Trophoblast cell (in vitro differentiated cells and primary cell): ENCODE measurements around the gene EBF3.

ENCODE experiments used
- DNase-seq, 2 donors: peaks; one replicate each; pipeline ENCODE4 v3.0.0-alpha.2; 2016
- H2AFZ ChIP-seq: 2 replicates; pipeline ENCODE4 v1.6.1; 2013; ENCODE audit warnings: low read length, moderate library complexity, mild to moderate bottlenecking; ENCODE audit not compliant: insufficient read depth, poor library complexity
- H2AK5ac ChIP-seq: 2 replicates; pipeline ENCODE4 v1.6.1; 2013; ENCODE audit warnings: mild to moderate bottlenecking, low read length
- H2BK120ac ChIP-seq: 2 replicates; pipeline ENCODE4 v1.6.1; 2013; ENCODE audit warnings: low read length, mild to moderate bottlenecking, moderate library complexity; ENCODE audit not compliant: insufficient read depth, poor library complexity
- H2BK12ac ChIP-seq: 2 replicates; pipeline ENCODE4 v1.6.1; 2013; ENCODE audit warnings: mild to moderate bottlenecking, low read length, moderate library complexity
- H2BK5ac ChIP-seq: 2 replicates; pipeline ENCODE4 v1.6.1; 2013; ENCODE audit warnings: low read length, low read depth, moderate library complexity, mild to moderate bottlenecking; ENCODE audit not compliant: poor library complexity
- H3K14ac ChIP-seq: 2 replicates; pipeline ENCODE4 v1.6.1; 2013; ENCODE audit warnings: mild to moderate bottlenecking, low read length
- H3K18ac ChIP-seq: 2 replicates; pipeline ENCODE4 v1.6.1; 2013; ENCODE audit warnings: mild to moderate bottlenecking, low read length
- H3K23ac ChIP-seq: 2 replicates; pipeline ENCODE4 v1.6.1; 2013; ENCODE audit warnings: low read length
- H3K27ac ChIP-seq: 2 replicates; pipeline ENCODE4 v1.5.1; 2013; ENCODE audit warnings: low read depth, mild to moderate bottlenecking, inconsistent platforms, low read length, moderate library complexity
- H3K27me3 ChIP-seq: 2 replicates; pipeline ENCODE4 v1.6.1; 2013; ENCODE audit warnings: inconsistent platforms, mild to moderate bottlenecking, low read length, moderate library complexity; ENCODE audit not compliant: insufficient read depth
- H3K36me3 ChIP-seq, 2 experiments: 1 replicate in 1 of 2; 2 replicates in 1 of 2; pipeline ENCODE4 v1.6.1; 2013; ENCODE audit warnings: low read length in 2 of 2, mild to moderate bottlenecking in 2 of 2, moderate library complexity in 1 of 2; ENCODE audit not compliant: insufficient read depth in 2 of 2, control insufficient read depth in 1 of 2
- H3K4ac ChIP-seq: 2 replicates; pipeline ENCODE4 v1.6.1; 2013; ENCODE audit warnings: low read depth, mild to moderate bottlenecking, low read length, moderate library complexity
- H3K4me1 ChIP-seq, 2 experiments: 1 replicate in 1 of 2; 2 replicates in 1 of 2; pipeline ENCODE4 v1.6.1; 2013; ENCODE audit warnings: low read length in 2 of 2, mild to moderate bottlenecking in 2 of 2, moderate library complexity in 1 of 2; ENCODE audit not compliant: insufficient read depth in 2 of 2, control insufficient read depth in 1 of 2
- H3K4me2 ChIP-seq: 2 replicates; pipeline ENCODE4 v1.6.1; 2013; ENCODE audit warnings: inconsistent platforms, mild to moderate bottlenecking, low read length, moderate library complexity
- H3K4me3 ChIP-seq: 2 replicates; pipeline ENCODE4 v1.5.1; 2013; ENCODE audit warnings: mild to moderate bottlenecking, low read depth, low read length, inconsistent platforms
- H3K79me1 ChIP-seq: one replicate; pipeline ENCODE4 v1.6.1; 2013; ENCODE audit warnings: low read length
- H3K79me2 ChIP-seq: 2 replicates; pipeline ENCODE4 v1.6.1; 2013; ENCODE audit warnings: low read length, mild to moderate bottlenecking; ENCODE audit not compliant: control insufficient read depth, insufficient read depth, poor library complexity
- H3K9ac ChIP-seq: 2 replicates; pipeline ENCODE4 v1.6.1; 2013; ENCODE audit warnings: mild to moderate bottlenecking, low read length
- H3K9me3 ChIP-seq: 2 replicates; pipeline ENCODE4 v1.6.1; 2013; ENCODE audit warnings: low read depth, mild to moderate bottlenecking, control low read depth, inconsistent platforms, low read length; ENCODE audit not compliant: insufficient read depth
- H4K12ac ChIP-seq: 2 replicates; pipeline ENCODE4 v1.6.1; 2013; ENCODE audit warnings: low read depth, mild to moderate bottlenecking, low read length, moderate library complexity
- H4K8ac ChIP-seq: 2 replicates; pipeline ENCODE4 v1.6.1; 2013; ENCODE audit warnings: low read depth, mild to moderate bottlenecking, low read length, moderate library complexity
- H4K91ac ChIP-seq: one replicate; pipeline ENCODE4 v1.6.1; 2013; ENCODE audit warnings: low read depth, mild to moderate bottlenecking, low read length, moderate library complexity
- WGBS: extraction: QIAGEN DNeasy Blood & Tissue Kit; methylation state at CpG from one replicate; pipeline ENCODE4 v1.1.7; 2013; ENCODE audit warnings: missing lambda C conversion rate; ENCODE audit not compliant: insufficient read length, insufficient coverage; ENCODE audit errors: extremely low coverage; 5-methylcytosine and 5-hydroxymethylcytosine counted together

EBF3 gene

DNA sequence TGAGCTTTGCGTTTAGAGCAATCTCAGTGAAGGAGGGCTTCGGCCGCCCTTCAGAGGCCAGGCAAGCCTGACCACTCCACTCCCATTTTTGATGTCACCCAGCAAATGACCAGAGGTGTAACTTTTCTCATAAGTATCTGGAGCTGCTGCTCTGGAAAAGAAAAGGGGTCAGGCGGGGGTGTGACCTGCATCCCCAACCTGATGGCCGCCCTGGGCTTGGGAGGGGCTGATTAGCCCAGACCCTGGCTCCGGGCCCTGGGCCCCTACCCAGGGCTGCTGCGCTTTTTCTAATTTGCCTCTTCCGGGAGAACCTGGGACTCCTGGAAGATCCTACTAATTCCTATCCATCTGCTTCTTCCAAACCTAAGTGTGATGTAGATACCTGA lies 9.6 kb upstream of the EBF3 start:
- H2BK5ac ChIP-seq: no peak overlapping the region
- no peak overlapping the region for H3K23ac ChIP-seq
- H2BK12ac ChIP-seq: no peak overlapping the region
- WGBS: no CpG with 5 or more reads among the region's 8 CpGs
- H3K18ac ChIP-seq: no peak overlapping the region
- no peak overlapping the region for H3K4me2 ChIP-seq
- H2AK5ac ChIP-seq: no peak overlapping the region
- H3K4me3 ChIP-seq: no peak overlapping the region
- H4K91ac ChIP-seq: no peak overlapping the region
- H3K4ac ChIP-seq: no peak overlapping the region
- H3K79me1 ChIP-seq: no peaks in the 10 kb centered on the region
- DNase-seq: no peak
- H2BK120ac ChIP-seq: no peak overlapping the region
- H3K4me1 ChIP-seq: peaks cover 7% of the 10 kb centered on the region in 2 experiments
- no peak overlapping the region for H4K12ac ChIP-seq
- H4K8ac ChIP-seq: no peak overlapping the region
- H3K27ac ChIP-seq: no peak overlapping the region
- no peak overlapping the region for H2AFZ ChIP-seq
- H3K14ac ChIP-seq: no peak overlapping the region
- H3K9me3 ChIP-seq: peaks cover 7% of the 10 kb centered on the region
- peaks cover 49% of the 10 kb centered on the region for H3K27me3 ChIP-seq
- no peak overlapping the region for H3K9ac ChIP-seq
- no peaks in the 10 kb centered on the region for H3K36me3 ChIP-seq
- H3K79me2 ChIP-seq: no peaks in the 10 kb centered on the region

DNA sequence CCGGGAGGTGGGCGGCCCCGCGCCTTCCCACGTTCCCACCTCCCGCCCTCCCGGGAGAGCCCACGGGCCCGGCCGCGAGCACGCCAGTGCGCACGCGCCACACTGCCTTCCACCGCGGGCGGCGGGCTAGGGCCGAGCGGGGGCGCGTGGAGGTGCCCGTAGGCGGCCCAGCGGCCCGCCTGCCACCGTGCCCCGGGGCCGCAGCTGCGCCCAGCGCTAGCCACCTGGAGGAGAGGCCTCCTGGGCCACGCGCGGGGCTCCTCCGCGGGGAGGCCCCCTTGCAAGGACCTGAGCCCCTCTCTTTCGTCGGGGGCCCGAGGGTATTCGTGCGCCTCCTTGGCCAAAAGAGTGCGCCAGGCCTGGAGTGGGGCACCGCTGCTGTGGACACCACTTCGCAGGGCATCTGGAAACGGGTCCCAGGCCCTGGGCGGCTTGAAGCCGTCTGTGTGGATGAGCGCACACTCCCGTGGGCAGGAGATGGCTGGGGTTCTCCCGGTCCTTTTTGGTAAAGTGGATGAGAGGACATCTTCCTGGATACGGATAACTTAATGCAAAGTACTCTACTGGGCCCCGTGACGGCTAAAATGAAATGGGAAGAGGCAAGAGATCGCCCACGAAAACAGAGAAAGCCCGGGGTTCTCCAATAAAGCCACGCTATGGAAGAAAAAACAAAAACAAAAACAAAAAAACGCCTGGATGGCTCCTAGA lies 9.0 kb upstream of the EBF3 start:
- Histone ChIP-seq H3K27me3 (peaks cover 55% of the 10 kb centered on the region), H4K8ac (no peak overlapping the region), H3K23ac (no peak overlapping the region), H2BK12ac (no peak overlapping the region), H3K36me3 (no peaks in the 10 kb centered on the region), H4K91ac (no peak overlapping the region), H2BK120ac (no peak overlapping the region), H3K9me3 (peaks cover 7% of the 10 kb centered on the region), H3K4ac (no peak overlapping the region), H2BK5ac (no peak overlapping the region), H3K27ac (no peak overlapping the region), H3K79me2 (no peaks in the 10 kb centered on the region), H4K12ac (no peak overlapping the region), H3K79me1 (no peaks in the 10 kb centered on the region), H2AK5ac (no peak overlapping the region), H2AFZ (no peak overlapping the region), H3K4me2 (peak overlapping the region; percentile 18), H3K14ac (no peak overlapping the region), H3K9ac (no peak overlapping the region), H3K18ac (no peak overlapping the region), H3K4me3 (no peak overlapping the region), H3K4me1 (peaks cover 7 to 9% of the 10 kb centered on the region in 2 experiments)
- no peak for DNase-seq
- WGBS: no CpG with 5 or more reads among the region's 59 CpGs

DNA sequence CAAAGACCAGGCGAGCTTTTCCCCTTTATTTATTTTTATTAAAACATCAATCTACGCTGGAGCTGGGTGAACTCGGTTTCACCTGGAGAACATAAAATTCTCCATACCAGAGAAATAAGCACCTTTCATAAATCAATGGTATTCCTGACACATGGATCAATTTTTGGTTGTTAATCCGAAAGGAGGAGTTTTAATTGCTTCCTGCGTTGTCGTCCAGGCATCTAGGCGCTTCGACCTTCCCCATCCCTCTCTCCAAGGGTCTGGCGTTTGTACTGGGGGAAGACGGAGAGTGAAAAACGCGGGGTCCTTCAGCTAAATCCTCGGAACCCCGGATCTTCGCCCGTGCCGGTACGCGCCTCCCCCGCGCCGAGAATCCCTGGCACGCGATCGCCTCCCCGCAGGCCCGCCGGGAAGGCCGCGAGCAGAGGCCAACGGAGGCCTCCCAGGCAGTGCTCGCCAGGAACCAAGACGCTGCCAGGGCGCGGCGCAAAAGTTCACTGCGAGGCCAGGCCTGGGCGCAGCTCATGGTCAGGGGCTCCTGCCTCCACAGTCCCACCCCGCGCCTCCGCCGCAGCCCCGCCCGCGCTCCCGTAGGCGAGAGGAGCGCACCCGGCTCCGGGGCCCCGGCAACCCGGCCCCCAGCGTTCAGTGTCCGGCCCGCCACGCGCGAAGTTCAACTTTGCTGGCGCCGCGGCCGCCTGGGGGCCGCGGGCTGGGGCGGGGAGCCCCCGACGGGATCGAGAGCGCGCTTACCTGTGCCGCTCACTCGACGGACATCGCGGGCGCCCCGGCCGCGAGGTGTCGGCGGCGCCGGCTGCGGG lies 8.3 kb upstream of the EBF3 start:
- Histone ChIP-seq H4K91ac (no peak overlapping the region), H2AFZ (no peak overlapping the region), H3K14ac (no peak overlapping the region), H3K4me1 (peaks cover 7 to 11% of the 10 kb centered on the region in 2 experiments), H3K36me3 (no peaks in the 10 kb centered on the region), H2BK5ac (no peak overlapping the region), H3K9me3 (peaks cover 12% of the 10 kb centered on the region), H3K27ac (no peak overlapping the region), H3K23ac (no peak overlapping the region), H4K8ac (no peak overlapping the region), H2BK120ac (no peak overlapping the region), H3K4me3 (no peak overlapping the region), H3K27me3 (peaks cover 62% of the 10 kb centered on the region), H3K9ac (no peak overlapping the region), H3K18ac (no peak overlapping the region), H4K12ac (no peak overlapping the region), H3K4me2 (peak overlapping the region; percentile 18), H3K79me2 (no peaks in the 10 kb centered on the region), H3K4ac (no peak overlapping the region), H2AK5ac (no peak overlapping the region), H2BK12ac (no peak overlapping the region), H3K79me1 (no peaks in the 10 kb centered on the region)
- DNase-seq: no peak
- no CpG with 5 or more reads among the region's 84 CpGs for WGBS

DNA sequence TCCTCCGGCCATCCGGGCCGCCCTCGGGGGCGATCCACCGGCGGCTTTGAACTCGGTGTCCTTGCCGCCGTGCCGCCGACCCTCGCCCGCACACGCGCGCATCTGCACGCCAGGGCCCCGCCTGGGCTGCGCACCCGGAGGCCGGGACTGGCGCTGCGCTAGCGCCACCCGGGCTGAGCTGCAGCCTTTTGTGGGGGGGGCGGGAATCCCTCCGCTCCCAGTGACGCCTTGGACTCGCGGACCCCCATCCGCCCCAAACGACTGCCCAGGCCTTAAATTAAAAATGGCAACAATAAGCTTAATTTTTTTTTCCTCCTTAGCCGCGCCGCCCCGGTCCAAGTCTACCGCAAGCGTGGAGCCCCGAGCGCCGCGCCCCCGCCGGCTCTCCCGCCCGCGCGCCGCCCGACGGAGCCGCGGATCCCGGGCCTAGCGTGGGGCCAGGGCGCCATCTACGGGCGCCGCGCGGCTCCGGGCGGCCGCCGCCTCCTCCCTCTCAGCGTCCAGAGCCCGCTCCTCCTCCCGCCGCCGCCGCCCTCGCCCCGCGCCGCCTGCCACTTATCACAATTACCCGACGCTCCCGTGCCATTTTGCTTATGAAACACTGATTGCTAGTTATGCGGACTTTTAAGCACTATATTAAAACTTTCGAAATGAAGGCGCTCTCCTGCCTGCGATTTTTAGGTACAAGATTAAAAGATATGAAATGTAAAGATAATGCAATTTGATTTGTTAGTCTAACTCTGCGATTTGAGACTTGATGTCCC lies 7.5 kb upstream of the EBF3 start:
- Histone ChIP-seq H3K79me1 (no peaks in the 10 kb centered on the region), H4K8ac (no peak overlapping the region), H3K23ac (no peak overlapping the region), H3K4me3 (no peak overlapping the region), H2BK12ac (no peak overlapping the region), H2BK5ac (no peak overlapping the region), H2AK5ac (no peak overlapping the region), H3K9ac (no peak overlapping the region), H4K12ac (no peak overlapping the region), H3K79me2 (no peaks in the 10 kb centered on the region), H3K4me2 (peak overlapping the region; percentile 68), H3K4ac (no peak overlapping the region), H3K9me3 (peaks cover 12% of the 10 kb centered on the region), H2BK120ac (no peak overlapping the region), H3K27ac (no peak overlapping the region), H3K4me1 (peaks cover 7 to 11% of the 10 kb centered on the region in 2 experiments), H4K91ac (no peak overlapping the region), H3K36me3 (no peaks in the 10 kb centered on the region), H3K18ac (no peak overlapping the region), H3K14ac (no peak overlapping the region), H3K27me3 (peaks cover 70% of the 10 kb centered on the region), H2AFZ (no peak overlapping the region)
- peak; percentile 20 to 57 for DNase-seq
- WGBS: no CpG with 5 or more reads among the region's 84 CpGs
